ENCODE results near the gene ICAM2. TPM values are rescaled to one million over a fixed set of nuclear protein-coding genes. Genes with fewer than 3 reads are reported as not detected.
A peak's percentile ranks its signal among the peaks of the same experiment; 100 is the strongest.

Gene ICAM2
- total and polyA plus RNA-seq, 2 experiments from 2014 or later = 0.97 to 1.3 TPM

- no peak for TF ChIP-seq EZH2 (IDR thresholded peaks at IDR 0.05; ENCODE audit: insufficient read depth, poor library complexity, severe bottlenecking)
- TF ChIP-seq EZH2phosphoT487 (IDR thresholded peaks at IDR 0.05; ENCODE audit: insufficient read depth, low read depth) = no peak
- no peak overlapping the region for H2AFZ ChIP-seq
- H3K9me2 ChIP-seq (ENCODE audit: insufficient read depth) = no peaks in the 10 kb centered on the region
- H3K4me3 ChIP-seq = no peak overlapping the region
- no peaks in the 10 kb centered on the region for H3K9me3 ChIP-seq (ENCODE audit: low read depth)
- no peaks in the 10 kb centered on the region for H3K36me3 ChIP-seq (ENCODE audit: low read depth)
- 0 out of 2 replicates have a peak, but pooled peaks cover 5% of the 10 kb centered on the region for H3F3A ChIP-seq (ENCODE audit: insufficient read depth)
- H4K20me1 ChIP-seq (ENCODE audit: insufficient read depth) = no peaks in the 10 kb centered on the region
- DNase-seq = no peak
- in situ Hi-C loops (cut with MboI) = no loop called here
- H3K27me3 ChIP-seq (replicated peaks; ENCODE audit: insufficient read depth) = no peaks in the 10 kb centered on the region
- WGBS, 2 experiments (ENCODE audit: low coverage in 1 of 2, low lambda C conversion rate in 2 of 2, missing lambda C conversion rate in 2 of 2) = 90 to 98% methylated on average over 2 of the region's 2 CpGs
- H3K4me2 ChIP-seq (ENCODE audit: unreplicated experiment) = no peak overlapping the region
- H3K79me2 ChIP-seq (ENCODE audit: insufficient read depth) = no peaks in the 10 kb centered on the region
- no peak overlapping the region for H3K27ac ChIP-seq
- H3K9ac ChIP-seq = no peak overlapping the region
- peaks cover 20% of the 10 kb centered on the region for H3K4me1 ChIP-seq (ENCODE audit: insufficient read depth)
Observed at GRCh38 chr17:63975541-63976092, 44.8 kb downstream of the ICAM2 start.

DNA sequence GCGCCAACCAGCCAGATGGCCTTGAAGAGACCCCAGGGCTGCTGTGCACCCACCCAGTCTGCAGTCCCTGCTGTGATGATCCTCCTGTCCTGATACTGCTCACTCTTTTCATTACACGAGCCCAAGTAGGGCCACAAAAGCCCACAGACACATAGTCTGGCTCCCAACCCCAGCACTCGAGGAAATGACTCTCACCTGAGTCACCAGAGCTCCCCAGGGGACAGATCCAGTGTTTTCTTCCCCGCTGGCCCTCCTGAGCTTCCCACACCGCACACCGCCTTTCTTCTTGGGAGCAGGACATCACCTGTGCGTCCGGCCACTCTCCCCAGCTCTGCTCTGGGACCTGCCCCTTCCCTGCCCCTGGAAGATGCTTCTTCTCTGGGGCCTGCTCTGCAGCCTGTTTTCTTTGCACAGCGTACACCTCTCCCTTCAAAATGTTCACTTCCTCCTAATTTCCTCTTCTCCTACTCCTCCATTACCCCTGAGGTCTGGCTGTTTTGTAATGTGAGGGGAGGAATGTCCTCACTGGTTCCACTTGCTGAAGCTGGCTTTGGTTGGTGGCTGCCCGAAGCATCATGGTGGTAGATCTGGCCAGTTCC is 45.7 kb downstream of the ICAM2 start:
- peak overlapping the region; percentile 26 for H3K27ac ChIP-seq
- H3K4me2 ChIP-seq (ENCODE audit: unreplicated experiment) = peak overlapping the region; percentile 50
- TF ChIP-seq EZH2 (IDR thresholded peaks at IDR 0.05; ENCODE audit: insufficient read depth, poor library complexity, severe bottlenecking) (no peak), EZH2phosphoT487 (IDR thresholded peaks at IDR 0.05; ENCODE audit: insufficient read depth, low read depth) (no peak)
- 0 out of 2 replicates have a peak, but pooled peaks cover 5% of the 10 kb centered on the region for H3F3A ChIP-seq (ENCODE audit: insufficient read depth)
- no peak overlapping the region for H3K9ac ChIP-seq
- WGBS, 2 experiments (ENCODE audit: low coverage in 1 of 2, low lambda C conversion rate in 2 of 2, missing lambda C conversion rate in 2 of 2) = 58 to 63% methylated on average over 10 of the region's 10 CpGs
- no peak overlapping the region for H2AFZ ChIP-seq
- H3K9me3 ChIP-seq (ENCODE audit: low read depth) = no peaks in the 10 kb centered on the region
- H3K79me2 ChIP-seq (ENCODE audit: insufficient read depth) = no peaks in the 10 kb centered on the region
- peak; percentile 89 for DNase-seq
- H4K20me1 ChIP-seq (ENCODE audit: insufficient read depth) = no peaks in the 10 kb centered on the region
- no peaks in the 10 kb centered on the region for H3K9me2 ChIP-seq (ENCODE audit: insufficient read depth)
- in situ Hi-C loops (cut with MboI) = no loop called here
- no peaks in the 10 kb centered on the region for H3K27me3 ChIP-seq (replicated peaks; ENCODE audit: insufficient read depth)
- H3K4me3 ChIP-seq = no peak overlapping the region
- H3K4me1 ChIP-seq (ENCODE audit: insufficient read depth) = peaks cover 13% of the 10 kb centered on the region
- no peaks in the 10 kb centered on the region for H3K36me3 ChIP-seq (ENCODE audit: low read depth)

GRCh38 chr17:63973930-63974593 is 46.4 kb downstream of the ICAM2 start:
- Histone ChIP-seq H4K20me1 (ENCODE audit: insufficient read depth) (no peaks in the 10 kb centered on the region), H3K36me3 (ENCODE audit: low read depth) (no peaks in the 10 kb centered on the region), H3K4me3 (no peak overlapping the region), H3K27me3 (replicated peaks; ENCODE audit: insufficient read depth) (no peaks in the 10 kb centered on the region), H3K9me2 (ENCODE audit: insufficient read depth) (no peaks in the 10 kb centered on the region), H3K4me2 (ENCODE audit: unreplicated experiment) (peak overlapping the region; percentile 50), H3K79me2 (ENCODE audit: insufficient read depth) (no peaks in the 10 kb centered on the region), H3K9me3 (ENCODE audit: low read depth) (no peaks in the 10 kb centered on the region), H3K9ac (no peak overlapping the region), H2AFZ (no peak overlapping the region), H3K4me1 (ENCODE audit: insufficient read depth) (peaks cover 13% of the 10 kb centered on the region), H3K27ac (peak overlapping the region; percentile 26), H3F3A (ENCODE audit: insufficient read depth) (0 out of 2 replicates have a peak, but pooled peaks cover 5% of the 10 kb centered on the region)
- TF ChIP-seq EZH2 (IDR thresholded peaks at IDR 0.05; ENCODE audit: insufficient read depth, poor library complexity, severe bottlenecking) (no peak), EZH2phosphoT487 (IDR thresholded peaks at IDR 0.05; ENCODE audit: insufficient read depth, low read depth) (no peak)
- WGBS, 2 experiments (ENCODE audit: low coverage in 1 of 2, low lambda C conversion rate in 2 of 2, missing lambda C conversion rate in 2 of 2) = 62 to 66% methylated on average over 11 to 12 of the region's 12 CpGs
- DNase-seq = peak; percentile 65
- in situ Hi-C loops (cut with MboI) = no loop called here

- Histone ChIP-seq H3K4me3 (no peak overlapping the region), H3K27me3 (replicated peaks; ENCODE audit: insufficient read depth) (no peaks in the 10 kb centered on the region), H3K9me2 (ENCODE audit: insufficient read depth) (no peaks in the 10 kb centered on the region), H2AFZ (no peak overlapping the region), H3K27ac (no peak overlapping the region), H3K4me2 (ENCODE audit: unreplicated experiment) (no peak overlapping the region), H3F3A (ENCODE audit: insufficient read depth) (0 out of 2 replicates have a peak, but pooled peaks cover 5% of the 10 kb centered on the region), H3K4me1 (ENCODE audit: insufficient read depth) (peaks cover 13% of the 10 kb centered on the region), H3K9me3 (ENCODE audit: low read depth) (no peaks in the 10 kb centered on the region), H3K79me2 (ENCODE audit: insufficient read depth) (no peaks in the 10 kb centered on the region), H3K9ac (no peak overlapping the region), H4K20me1 (ENCODE audit: insufficient read depth) (no peaks in the 10 kb centered on the region), H3K36me3 (ENCODE audit: low read depth) (no peaks in the 10 kb centered on the region)
- no peak for TF ChIP-seq EZH2 (IDR thresholded peaks at IDR 0.05; ENCODE audit: insufficient read depth, poor library complexity, severe bottlenecking)
- no peak for TF ChIP-seq EZH2phosphoT487 (IDR thresholded peaks at IDR 0.05; ENCODE audit: insufficient read depth, low read depth)
- 93 to 100% methylated on average over 6 of the region's 6 CpGs for WGBS, 2 experiments (ENCODE audit: low coverage in 1 of 2, low lambda C conversion rate in 2 of 2, missing lambda C conversion rate in 2 of 2)
- no peak for DNase-seq
- in situ Hi-C loops (cut with MboI) = no loop called here
Observed at GRCh38 chr17:63973247-63973646, 47.2 kb downstream of the ICAM2 start.
